Measurements from ENCODE around the gene ZBTB7C.
"Not testable (repeated sequence)": the region's sequence is repeated elsewhere in the genome, so short reads cannot be mapped to it uniquely, and the experiment has no call there.

GRCh38 chr18:48281460-48281859, 127.7 kb downstream of the ZBTB7C start:
- not testable (repeated sequence) for TF ChIP-seq CTCF (IDR thresholded peaks at IDR 0.05; ENCODE audit: insufficient read depth, low read length, poor library complexity, severe bottlenecking); EZH2phosphoT487 (conservative IDR thresholded peaks at IDR 0.05; ENCODE audit: low read length)

All from SU-DHL-6 (cell line).